ENCODE data around the gene TSPAN18.
"Not testable (repeated sequence)": the region's sequence is repeated elsewhere in the genome, so short reads cannot be mapped to it uniquely, and the experiment has no call there.

TSPAN18 gene

DNA sequence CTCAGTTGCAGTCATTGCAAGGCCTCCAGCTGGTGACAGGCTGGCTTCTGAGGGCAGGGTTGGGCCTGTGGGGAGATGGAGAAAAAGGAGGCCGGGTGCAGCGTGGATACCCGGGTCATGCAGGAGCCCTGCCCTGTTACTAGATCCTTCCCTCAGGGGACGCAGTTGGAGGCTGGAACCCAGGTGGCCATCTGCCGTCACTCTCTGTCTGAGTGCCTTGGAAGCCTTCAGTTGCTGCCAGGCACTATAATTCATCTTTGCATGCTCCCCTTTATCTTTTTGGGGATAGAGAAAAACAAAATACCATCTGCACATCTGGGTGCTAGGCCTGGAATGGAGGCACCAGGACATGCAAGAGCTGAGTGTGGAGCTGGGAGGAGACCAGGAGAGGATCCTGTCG is 141.3 kb downstream of the TSPAN18 start:
- no peak for DNase-seq (ENCODE audit: low read depth in 2 of 2)

DNA sequence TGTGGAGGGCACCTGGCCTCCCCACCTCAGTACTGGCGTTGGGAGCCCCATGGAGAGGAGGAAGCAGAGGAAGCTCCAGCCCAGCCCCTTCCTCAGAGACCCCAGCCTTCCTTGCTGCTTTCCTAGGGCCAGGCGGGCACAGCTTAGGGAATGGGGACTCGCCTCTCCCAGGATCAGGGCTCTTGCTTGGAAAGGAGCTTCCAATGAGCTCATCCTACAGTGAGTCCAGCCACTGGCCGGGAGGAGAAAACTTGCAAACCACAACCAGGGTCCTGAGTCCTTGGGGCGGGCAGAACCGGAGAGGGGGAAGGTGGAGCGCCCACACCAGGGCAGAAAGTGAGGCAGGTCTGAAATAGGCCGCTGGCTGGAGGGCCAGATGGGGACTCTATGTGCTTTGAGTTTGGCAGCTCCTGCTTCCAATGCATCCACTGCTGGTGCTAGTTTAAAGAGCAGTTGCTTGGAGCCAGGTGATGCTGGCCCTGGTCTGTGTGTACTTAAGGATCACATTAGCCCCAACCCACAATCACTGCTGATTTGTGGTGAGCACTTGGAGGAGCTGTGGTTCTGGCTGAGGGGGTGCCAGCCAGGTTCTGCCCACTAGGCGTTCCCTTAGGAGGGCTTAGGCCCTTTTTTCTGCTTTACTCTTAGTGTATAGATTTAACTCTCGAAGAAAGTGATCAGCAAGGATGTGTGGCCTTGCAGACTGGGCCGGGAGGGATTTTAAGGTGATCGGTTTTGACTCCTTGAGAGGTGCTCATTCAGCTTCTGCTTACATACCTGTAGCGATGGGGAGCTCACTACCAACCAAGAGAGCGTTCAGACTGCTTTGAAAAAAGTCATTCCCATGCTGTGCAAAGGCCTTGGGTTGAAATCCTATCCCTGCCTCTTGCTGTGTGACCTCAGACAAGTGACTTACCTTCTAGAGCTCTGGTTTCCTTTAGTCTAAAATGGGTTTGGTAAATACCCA is 142.0 kb downstream of the TSPAN18 start:
- no peak for DNase-seq (ENCODE audit: low read depth in 2 of 2)

GRCh38 chr11:44870181-44870580 is 143.4 kb downstream of the TSPAN18 start:
- DNase-seq (ENCODE audit: low read depth in 2 of 2), result no peak

GRCh38 chr11:44870615-44871176 is 143.9 kb downstream of the TSPAN18 start:
- DNase-seq (ENCODE audit: low read depth in 2 of 2), result no peak

DNA sequence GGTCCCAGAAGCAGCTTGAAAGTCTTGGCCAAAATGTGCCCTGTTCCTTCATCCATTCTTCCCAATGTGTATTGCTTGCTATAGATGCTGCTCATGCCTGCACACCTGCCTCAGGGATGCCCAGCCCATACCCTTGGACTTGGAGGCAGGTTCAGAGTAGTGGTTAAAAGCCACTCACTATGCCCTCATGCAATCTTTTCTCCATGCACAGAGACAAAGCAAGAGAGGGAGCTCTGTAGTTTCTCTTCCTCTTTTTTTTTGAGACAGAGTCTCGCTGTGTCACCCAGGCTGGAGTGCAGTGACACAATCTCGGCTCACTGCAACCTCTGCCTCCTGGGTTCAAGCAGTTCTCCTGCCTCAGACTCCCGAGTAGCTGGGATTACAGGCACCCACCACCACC is 144.9 kb downstream of the TSPAN18 start:
- not testable (repeated sequence) for DNase-seq (ENCODE audit: low read depth in 2 of 2)

GRCh38 chr11:44872556-44872955 is 145.8 kb downstream of the TSPAN18 start:
- no peak for DNase-seq (ENCODE audit: low read depth in 2 of 2)

- no peak for DNase-seq (ENCODE audit: low read depth in 2 of 2)
Measured at GRCh38 chr11:44873537-44873936, 146.8 kb downstream of the TSPAN18 start.

DNA sequence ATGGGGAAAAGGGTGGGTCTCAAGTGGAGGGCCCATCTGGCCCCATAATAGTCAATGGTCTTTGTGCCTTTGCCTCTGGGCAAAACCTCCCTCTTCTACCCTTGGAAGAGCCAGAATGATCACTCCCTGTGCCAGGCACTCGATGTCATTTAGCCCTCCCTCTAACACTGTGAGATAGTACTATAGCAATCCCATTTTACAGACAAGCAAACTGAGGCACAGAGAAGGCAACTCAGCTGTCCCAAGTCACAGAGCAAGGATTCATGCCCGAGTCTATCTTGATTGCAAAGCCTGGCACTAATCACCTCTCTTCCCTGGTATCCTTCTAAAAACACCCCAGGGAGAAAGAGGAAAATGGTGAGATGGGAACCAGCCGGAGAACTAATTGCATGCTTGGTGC is 147.5 kb downstream of the TSPAN18 start:
- DNase-seq (ENCODE audit: low read depth in 2 of 2), result no peak

DNA sequence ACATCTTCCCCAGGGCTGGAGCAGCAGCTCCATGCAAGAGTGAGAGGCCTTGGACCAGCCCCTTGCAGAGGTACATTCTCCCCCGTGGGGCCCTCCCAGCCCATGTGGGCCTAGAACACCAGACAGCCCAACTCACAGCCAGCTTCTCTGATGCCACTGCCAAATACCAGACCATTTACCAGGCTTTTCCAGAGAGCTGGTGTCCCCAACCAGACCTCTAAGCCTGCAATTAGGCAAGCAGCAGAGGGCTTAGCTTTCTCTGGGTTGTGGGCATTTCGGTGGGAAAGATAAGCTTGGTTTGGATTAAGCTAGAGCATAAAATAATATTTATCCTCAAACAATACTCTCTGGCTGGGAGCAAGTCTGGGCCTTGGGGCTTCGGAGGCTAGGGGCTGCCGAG is 148.3 kb downstream of the TSPAN18 start:
- DNase-seq (ENCODE audit: low read depth in 2 of 2), result no peak

GRCh38 chr11:44876194-44876723 is 149.5 kb downstream of the TSPAN18 start:
- DNase-seq (ENCODE audit: low read depth in 2 of 2), result no peak

DNA sequence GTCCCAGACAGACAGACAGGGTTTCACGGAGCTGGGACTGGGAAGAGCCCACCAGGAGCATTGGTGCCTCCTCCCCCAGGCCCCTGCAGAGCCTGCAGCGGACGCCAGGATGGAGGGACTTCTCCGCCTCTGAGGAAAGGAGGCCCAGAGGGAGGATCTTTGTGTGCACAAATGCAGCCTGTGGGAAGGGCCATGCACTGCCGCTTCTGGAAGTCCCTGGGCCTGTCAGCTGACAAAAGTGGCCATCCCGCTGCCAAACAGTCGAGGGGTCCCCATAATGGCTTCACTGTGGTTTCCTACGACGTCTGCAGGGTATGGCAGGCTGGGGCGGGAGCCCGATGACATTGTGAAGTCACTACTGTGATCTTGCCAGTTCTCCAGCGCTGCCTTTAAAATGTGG is 150.1 kb downstream of the TSPAN18 start:
- DNase-seq (ENCODE audit: low read depth in 2 of 2), result no peak

- no peak for DNase-seq (ENCODE audit: low read depth in 2 of 2)
Measured at GRCh38 chr11:44877571-44878497, 151.1 kb downstream of the TSPAN18 start.

DNA sequence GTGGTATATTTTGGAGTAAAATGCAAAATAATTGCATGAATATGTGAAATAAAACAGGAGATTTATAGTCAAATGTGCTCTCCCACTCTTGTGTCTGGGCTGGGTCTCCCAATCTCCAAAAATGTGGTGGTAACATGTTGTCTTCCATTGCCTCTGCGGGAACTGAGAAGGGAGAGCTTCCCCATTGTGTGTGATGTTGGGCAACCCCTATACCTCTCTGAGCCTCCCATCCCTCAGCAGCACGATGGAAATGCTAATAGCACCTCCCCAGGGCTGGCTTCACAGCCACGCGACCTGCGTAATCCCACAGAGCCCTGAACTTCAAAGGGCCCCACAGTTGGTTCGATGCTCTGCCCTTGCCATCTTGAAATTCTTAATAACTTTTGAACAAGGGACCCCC is 151.9 kb downstream of the TSPAN18 start:
- no peak for DNase-seq (ENCODE audit: low read depth in 2 of 2)

DNA sequence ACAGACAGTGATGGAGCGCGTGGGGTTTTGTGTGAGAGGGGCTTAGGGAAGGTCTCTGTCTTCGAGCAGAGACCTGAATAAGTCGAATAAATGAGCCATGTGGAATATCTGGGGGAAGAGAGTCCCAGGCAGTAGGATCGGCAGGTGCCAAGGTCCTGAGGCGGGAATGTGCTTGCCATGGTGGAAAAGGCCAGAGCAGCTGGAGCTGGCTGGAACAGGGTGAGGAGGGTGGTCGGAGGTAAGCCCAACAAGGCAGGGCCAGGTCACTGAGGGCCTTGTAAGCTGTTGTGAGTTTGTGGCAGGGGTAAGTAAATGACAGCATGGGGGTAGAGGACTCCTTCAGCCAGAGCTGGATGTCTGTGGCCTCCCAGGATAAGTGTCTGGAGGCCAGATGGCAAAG is 152.7 kb downstream of the TSPAN18 start:
- DNase-seq (ENCODE audit: low read depth in 2 of 2), result no peak

DNA sequence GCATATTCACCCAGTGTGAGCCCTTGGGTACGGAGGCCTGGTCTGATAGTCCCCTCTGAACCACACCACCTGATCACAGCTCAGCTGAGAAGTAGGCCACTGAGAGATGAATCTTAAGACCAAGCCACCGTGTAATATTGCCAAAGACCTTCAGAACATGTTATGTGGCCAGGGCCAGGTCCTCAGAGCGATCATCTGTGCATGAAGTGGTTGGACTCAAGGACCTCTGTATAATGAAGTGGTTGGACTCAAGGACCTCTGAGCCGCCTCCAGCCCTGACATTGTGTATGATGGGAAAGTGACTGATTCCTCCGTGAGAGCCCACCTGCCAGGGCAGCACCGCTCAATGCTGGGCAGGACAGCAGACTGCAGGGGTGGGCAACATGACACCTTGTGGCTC is 153.7 kb downstream of the TSPAN18 start:
- no peak for DNase-seq (ENCODE audit: low read depth in 2 of 2)

DNA sequence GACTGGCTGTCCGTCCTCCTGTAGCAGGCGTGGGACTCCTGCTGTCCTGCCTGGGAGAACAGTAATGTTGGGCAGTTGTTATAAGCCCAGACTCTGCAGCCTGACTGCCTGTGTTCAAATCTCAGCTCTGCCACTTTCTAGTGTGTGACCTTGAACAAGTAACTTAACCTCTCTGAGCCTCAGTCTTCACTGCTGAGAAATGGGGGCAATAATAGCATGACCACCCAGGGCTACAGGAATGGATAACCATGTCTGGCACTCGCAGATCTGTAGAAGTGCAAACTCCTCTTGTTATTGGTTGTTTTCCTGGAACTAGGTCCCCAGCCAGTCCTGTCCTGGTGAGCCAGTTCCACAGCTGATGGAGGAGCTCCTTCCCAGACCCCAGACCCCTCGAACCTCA is 154.2 kb downstream of the TSPAN18 start:
- no peak for DNase-seq (ENCODE audit: low read depth in 2 of 2)

DNA sequence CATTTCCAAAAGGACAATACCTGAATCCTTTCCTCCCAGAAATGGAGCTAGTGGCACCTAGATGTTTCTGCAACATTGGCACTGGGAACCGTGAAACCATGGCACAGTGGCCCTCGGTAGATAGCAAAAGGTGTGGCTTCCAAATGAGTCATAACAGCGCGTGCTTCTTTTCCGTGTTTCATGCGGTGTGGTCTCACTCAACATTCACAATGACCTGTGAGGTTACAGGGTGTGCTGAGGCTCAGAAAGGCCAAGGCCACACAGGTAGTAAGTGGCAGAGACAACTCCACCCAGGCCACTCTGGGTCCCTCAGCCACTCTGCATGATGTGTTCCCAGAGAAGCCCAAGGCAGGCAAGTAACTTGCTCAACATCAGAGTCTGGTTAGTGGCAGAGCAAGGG is 156.5 kb downstream of the TSPAN18 start:
- no peak for DNase-seq (ENCODE audit: low read depth in 2 of 2)

DNA sequence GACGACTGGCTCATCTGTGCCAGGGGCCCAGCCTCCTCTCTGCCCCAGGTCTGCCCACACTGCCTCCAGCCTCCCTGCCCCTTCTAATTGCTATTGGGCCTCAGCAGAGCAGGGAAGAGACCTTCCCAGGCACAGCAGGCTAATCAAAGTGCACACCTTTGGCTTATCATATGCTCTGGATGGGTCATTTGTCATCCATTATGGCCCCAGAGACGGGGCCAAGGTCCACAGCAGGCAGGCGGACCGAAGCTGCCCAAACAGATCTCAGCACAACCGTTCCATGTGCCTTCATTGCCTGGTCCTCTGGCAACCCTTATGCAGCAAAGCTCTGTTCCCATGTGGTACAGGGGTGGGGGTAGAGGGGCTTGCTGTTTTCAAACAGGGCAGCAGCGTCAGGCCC is 157.3 kb downstream of the TSPAN18 start:
- no peak for DNase-seq (ENCODE audit: low read depth in 2 of 2)

- no peak for DNase-seq (ENCODE audit: low read depth in 2 of 2)
Measured at GRCh38 chr11:44885065-44885810, 158.5 kb downstream of the TSPAN18 start.

DNA sequence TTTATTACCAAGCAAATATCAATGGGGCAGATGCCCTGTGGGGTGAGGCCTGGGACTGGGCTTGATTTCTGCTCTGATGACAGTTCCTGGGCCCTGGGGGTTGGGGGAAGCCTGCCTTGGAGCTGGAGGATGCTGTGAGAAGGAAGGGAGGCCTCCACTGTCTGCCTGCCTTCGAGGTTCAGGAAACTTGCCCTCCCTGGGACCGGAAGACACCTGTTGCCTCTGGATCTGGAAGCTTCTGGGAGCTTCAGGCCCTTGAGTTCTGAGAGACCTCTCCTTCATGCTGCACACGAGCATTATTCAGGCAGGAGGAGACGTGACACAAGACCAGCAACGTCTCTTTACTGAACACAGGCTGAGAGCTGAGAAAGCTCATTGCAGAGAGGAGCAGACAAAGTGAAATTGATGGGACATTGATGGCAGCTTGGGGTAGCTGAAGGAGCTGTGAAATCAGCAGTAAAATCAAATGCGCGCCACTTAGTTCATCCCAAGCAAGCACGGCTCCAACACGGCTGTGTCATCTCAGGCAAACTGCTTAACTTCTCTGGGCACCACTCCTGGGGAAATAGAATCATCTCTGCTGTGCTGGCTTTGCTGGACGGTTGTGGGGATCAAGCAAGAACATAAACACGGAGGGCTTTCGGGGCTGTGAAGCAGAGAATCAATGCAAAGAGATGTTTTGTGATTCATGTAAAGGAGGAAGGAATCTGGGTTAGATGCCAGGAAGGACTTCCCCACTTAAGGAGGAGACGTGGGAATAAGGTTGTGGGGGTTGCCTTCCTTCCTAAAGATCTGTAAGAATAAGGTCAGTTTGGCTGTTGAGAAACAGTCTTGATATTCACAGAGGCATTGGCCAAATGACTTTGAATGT is 159.4 kb downstream of the TSPAN18 start:
- DNase-seq (ENCODE audit: low read depth in 2 of 2), result no peak
